ENCODE results near the gene ETV3L. TPM values are rescaled to one million over a fixed set of nuclear protein-coding genes. Genes with fewer than 3 reads are reported as not detected.

Gene ETV3L
- total RNA-seq, 4 donors from 2014 or later = not detected

DNA sequence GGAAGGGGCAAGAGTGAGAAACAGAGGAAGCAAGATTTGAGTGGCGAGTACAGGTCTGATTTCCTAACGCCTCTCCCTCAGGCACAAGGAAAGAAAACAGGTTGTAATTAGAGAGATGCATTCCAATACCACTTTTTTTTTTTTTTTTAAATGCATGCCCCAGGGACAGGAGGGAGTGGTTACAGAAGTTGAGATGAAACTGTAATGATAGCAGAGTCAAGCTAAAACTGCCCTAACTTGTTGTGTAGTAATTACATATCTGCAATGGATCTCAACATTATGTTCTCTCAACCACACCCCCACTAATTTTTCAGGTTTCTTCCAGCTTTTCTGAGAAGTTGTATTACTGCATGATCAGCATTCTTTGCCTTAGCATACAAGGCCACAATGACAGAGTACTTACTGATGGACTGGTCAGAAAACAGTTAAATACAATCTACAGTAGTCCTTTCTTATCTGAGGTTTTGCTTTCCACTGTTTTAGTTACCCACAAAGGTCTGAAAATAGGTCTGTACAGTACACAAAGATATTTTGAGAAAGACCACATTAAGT lies 33.1 kb upstream of the ETV3L start:
- Histone ChIP-seq H3K4me1 (peaks cover 11 to 18% (median 14%) of the 10 kb centered on the region in 4 donors), H3K27ac (no peak overlapping the region)

DNA sequence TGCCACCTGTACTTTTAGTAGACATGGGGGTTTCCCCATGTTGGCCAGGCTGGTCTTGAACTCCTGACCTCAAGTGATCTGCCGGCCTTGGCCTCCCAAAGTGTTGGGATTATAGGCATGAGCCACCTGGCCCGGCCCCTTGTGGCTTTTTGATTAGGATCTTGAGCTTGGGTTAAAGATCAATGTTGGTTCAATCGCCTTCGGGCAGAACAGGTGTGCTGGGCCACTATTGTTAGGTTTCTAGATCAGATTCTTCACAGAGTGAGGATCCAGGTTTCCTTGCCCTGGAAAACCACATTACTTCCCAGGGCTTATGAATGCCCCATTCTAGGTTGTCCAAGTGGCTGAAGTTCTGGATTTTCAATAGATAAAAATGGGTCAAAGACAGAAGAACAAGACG lies 32.5 kb upstream of the ETV3L start:
- DNase-seq = no peak
- intact Hi-C loops (cut with DNase I; ENCODE audit: low total_unique reads) (no loop called here), in situ Hi-C loops (cut with MboI; ENCODE audit: low pct_ligation_motif_present in 1 of 4, low pct_unique_long_range_greater_than_20kb in 1 of 4, low sequenced_read_pairs in 3 of 4) (no loop called here)
- Histone ChIP-seq H3K27ac (no peak overlapping the region), H3K4me1 (peaks cover 9 to 15% (median 13%) of the 10 kb centered on the region in 4 donors), H3K27me3 (no peaks in the 10 kb centered on the region), H3K9me3 (no peaks in the 10 kb centered on the region), H3K4me3 (no peak overlapping the region), H3K36me3 (peaks cover 0 to 66% (median 26%) of the 10 kb centered on the region in 4 donors)
- 85 to 89% methylated on average over 1 to 5 of the region's 5 CpGs for WGBS, 2 donors (ENCODE audit: low coverage in 1 of 2)
- TF ChIP-seq, protein P1, sequence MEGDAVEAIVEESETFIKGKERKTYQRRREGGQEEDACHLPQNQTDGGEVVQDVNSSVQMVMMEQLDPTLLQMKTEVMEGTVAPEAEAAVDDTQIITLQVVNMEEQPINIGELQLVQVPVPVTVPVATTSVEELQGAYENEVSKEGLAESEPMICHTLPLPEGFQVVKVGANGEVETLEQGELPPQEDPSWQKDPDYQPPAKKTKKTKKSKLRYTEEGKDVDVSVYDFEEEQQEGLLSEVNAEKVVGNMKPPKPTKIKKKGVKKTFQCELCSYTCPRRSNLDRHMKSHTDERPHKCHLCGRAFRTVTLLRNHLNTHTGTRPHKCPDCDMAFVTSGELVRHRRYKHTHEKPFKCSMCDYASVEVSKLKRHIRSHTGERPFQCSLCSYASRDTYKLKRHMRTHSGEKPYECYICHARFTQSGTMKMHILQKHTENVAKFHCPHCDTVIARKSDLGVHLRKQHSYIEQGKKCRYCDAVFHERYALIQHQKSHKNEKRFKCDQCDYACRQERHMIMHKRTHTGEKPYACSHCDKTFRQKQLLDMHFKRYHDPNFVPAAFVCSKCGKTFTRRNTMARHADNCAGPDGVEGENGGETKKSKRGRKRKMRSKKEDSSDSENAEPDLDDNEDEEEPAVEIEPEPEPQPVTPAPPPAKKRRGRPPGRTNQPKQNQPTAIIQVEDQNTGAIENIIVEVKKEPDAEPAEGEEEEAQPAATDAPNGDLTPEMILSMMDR (IDR thresholded peaks at IDR 0.05) = no peak
- TF ChIP-seq POLR2AphosphoS5 (IDR thresholded peaks at IDR 0.05) = no peak
- no peak for TF ChIP-seq POLR2A (IDR thresholded peaks at IDR 0.05)
- no peak for TF ChIP-seq EP300 (IDR thresholded peaks at IDR 0.05; ENCODE audit: low read depth)

More for the DNA sequence above, 33.1 kb upstream of the ETV3L start:
- in situ Hi-C loops (cut with MboI; ENCODE audit: low pct_ligation_motif_present in 1 of 4, low pct_unique_long_range_greater_than_20kb in 1 of 4, low sequenced_read_pairs in 3 of 4) (no loop called here), intact Hi-C loops (cut with DNase I; ENCODE audit: low total_unique reads) (no loop called here)
- H3K27me3 ChIP-seq = no peaks in the 10 kb centered on the region
- TF ChIP-seq POLR2A (IDR thresholded peaks at IDR 0.05) (no peak), EP300 (IDR thresholded peaks at IDR 0.05; ENCODE audit: low read depth) (no peak), POLR2AphosphoS5 (IDR thresholded peaks at IDR 0.05) (no peak)
- TF ChIP-seq, protein P1 (IDR thresholded peaks at IDR 0.05) = no peak
- 70 to 86% methylated on average over 2 of the region's 2 CpGs for WGBS, 2 donors (ENCODE audit: low coverage in 1 of 2)
- no peak for DNase-seq
- no peaks in the 10 kb centered on the region for H3K9me3 ChIP-seq
- H3K36me3 ChIP-seq = peaks cover 0 to 62% (median 26%) of the 10 kb centered on the region in 4 donors
- no peak overlapping the region for H3K4me3 ChIP-seq

DNA sequence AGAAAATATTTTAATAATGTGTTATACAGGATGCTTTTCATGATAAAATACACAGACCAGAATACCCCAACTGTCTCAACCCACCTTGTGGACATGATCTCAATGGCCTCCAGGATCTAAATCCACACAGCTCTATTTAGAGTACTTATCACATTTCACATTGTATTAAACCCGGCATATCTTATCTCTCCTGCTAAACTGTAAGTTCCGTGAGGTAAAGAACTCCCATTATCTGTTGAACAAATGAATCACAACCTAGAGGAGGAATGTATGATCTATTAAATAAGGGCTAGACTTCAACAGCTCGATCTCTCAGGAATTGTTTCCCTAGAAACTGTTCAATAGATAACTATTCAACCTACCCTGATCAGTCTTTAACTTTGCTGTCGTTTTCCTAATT lies 31.7 kb upstream of the ETV3L start:
- no peak for DNase-seq
- Histone ChIP-seq H3K27me3 (no peaks in the 10 kb centered on the region), H3K4me1 (peaks cover under 1 to 7% (median 4%) of the 10 kb centered on the region in 4 donors), H3K9me3 (no peaks in the 10 kb centered on the region), H3K36me3 (peaks cover 0 to 66% (median 26%) of the 10 kb centered on the region in 4 donors), H3K27ac (no peak overlapping the region), H3K4me3 (no peak overlapping the region)
- 79 to 92% methylated on average over 4 of the region's 4 CpGs for WGBS, 2 donors (ENCODE audit: low coverage in 1 of 2)
- TF ChIP-seq, protein P1 (IDR thresholded peaks at IDR 0.05) = no peak
- TF ChIP-seq POLR2AphosphoS5 (IDR thresholded peaks at IDR 0.05) (no peak), POLR2A (IDR thresholded peaks at IDR 0.05) (no peak), EP300 (IDR thresholded peaks at IDR 0.05; ENCODE audit: low read depth) (no peak)
- intact Hi-C loops (cut with DNase I; ENCODE audit: low total_unique reads) (no loop called here), in situ Hi-C loops (cut with MboI; ENCODE audit: low pct_ligation_motif_present in 1 of 4, low pct_unique_long_range_greater_than_20kb in 1 of 4, low sequenced_read_pairs in 3 of 4) (no loop called here)

DNA sequence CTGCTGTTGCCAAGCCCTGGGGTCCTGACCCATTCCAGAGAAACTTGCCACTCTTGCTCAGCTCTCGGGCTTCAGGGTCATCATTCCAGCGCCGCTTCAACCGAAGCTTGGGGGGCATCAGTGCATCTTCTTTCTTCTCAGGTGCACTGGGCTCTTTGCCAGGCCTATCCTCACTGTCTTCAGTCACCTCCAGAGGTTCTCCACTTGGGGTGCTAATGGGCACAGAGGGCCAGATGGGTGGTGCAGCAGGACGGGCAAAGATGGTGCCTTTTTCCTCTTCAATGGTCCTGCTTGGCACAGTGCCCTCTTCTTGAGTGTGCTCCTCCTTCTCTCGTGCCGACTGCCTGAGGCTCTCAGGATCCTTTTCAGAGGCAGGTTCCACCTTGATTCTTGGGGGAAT lies 25.2 kb upstream of the ETV3L start:
- Histone ChIP-seq H3K27me3 (no peaks in the 10 kb centered on the region), H3K4me1 (no peaks in the 10 kb centered on the region), H3K27ac (no peak overlapping the region), H3K36me3 (peaks cover 0 to 33% (median 8%) of the 10 kb centered on the region in 4 donors), H3K4me3 (no peak overlapping the region), H3K9me3 (no peaks in the 10 kb centered on the region)
- TF ChIP-seq POLR2AphosphoS5 (IDR thresholded peaks at IDR 0.05) = no peak
- TF ChIP-seq, protein P1 (IDR thresholded peaks at IDR 0.05) = no peak
- TF ChIP-seq EP300 (IDR thresholded peaks at IDR 0.05; ENCODE audit: low read depth) = no peak
- no peak for TF ChIP-seq POLR2A (IDR thresholded peaks at IDR 0.05)
- 85% methylated on average over 7 of the region's 7 CpGs; no CpG with 5 or more reads in 1 of the 2 donors for WGBS, 2 donors (ENCODE audit: low coverage in 1 of 2)
- in situ Hi-C loops (cut with MboI; ENCODE audit: low pct_ligation_motif_present in 1 of 4, low pct_unique_long_range_greater_than_20kb in 1 of 4, low sequenced_read_pairs in 3 of 4) (no loop called here), intact Hi-C loops (cut with DNase I; ENCODE audit: low total_unique reads) (no loop called here)
- DNase-seq = no peak

Data from transverse colon (tissue), 4 donors.